K562 (cell line): ENCODE measurements around the gene CCDC106. TPM values are rescaled to one million over a fixed set of nuclear protein-coding genes. Genes with fewer than 3 reads are reported as not detected.

Experiments
- ATAC-seq: fragments of 200-7000 bp; cut with Tn5 transposase; 3 replicates; pipeline ENCODE4 v1.9.1; 2020; ENCODE audit warnings: moderate library complexity
- BruUV-seq: library from RNA; stranded (reverse); fragments of 400-500 nt; replicated peaks from 2 replicates; lab custom pipeline; 2021; lab: Mats Ljungman, UMichigan
- CTCF ChIA-PET: fragments of 300-600 bp; formaldehyde crosslinking; extraction: SDS; loops from one replicate; lab custom pipeline; 2021; ENCODE audit warnings: low intra/inter-chr PET ratio; lab: Yijun Ruan, JAX
- POLR2A ChIA-PET: fragments of 300-600, 350-650 bp; sonication (Branson Sonifier 250); formaldehyde crosslinking; extraction: SDS; loops from one replicate; lab custom pipeline; 2021; ENCODE audit warnings: antibody characterized with exemption, inconsistent platforms; lab: Yijun Ruan, JAX
- DNase-seq, 4 experiments: peaks; one replicate each; pipeline versions ENCODE4 v3.0.0 to v3.0.0-alpha.2; 2011 to 2018; ENCODE audit warnings: low spot score in 3 of 4, mixed read lengths in 3 of 4; ENCODE audit errors: extremely low read depth in 1 of 4
- FAIRE-seq: peaks from 2 replicates; lab custom pipeline; 2011; peaks lifted over from hg19 to GRCh38; lab: Jason Lieb, UNC
- H2AFZ ChIP-seq: 2 replicates; pipeline ENCODE4 v1.6.0; 2011; ENCODE audit warnings: low read depth, low read length, control low read depth, inconsistent platforms
- H3K27ac ChIP-seq: fragments of 200-600 bp; 3 replicates; pipeline ENCODE4 v1.8.0; 2011; ENCODE audit warnings: low read depth, mild to moderate bottlenecking, control low read depth, inconsistent platforms, low read length, moderate library complexity, mixed read lengths; ENCODE audit errors: extremely low read depth
- H3K27me3 ChIP-seq, 2 experiments: fragments of 300-600 bp in 1 of 2; 2 replicates in 1 of 2; 3 replicates in 1 of 2; pipeline versions ENCODE4 v1.6.0 to v1.8.0; 2011; ENCODE audit warnings: inconsistent platforms in 2 of 2, low read length in 2 of 2, mild to moderate bottlenecking in 1 of 2, mixed read lengths in 1 of 2, moderate library complexity in 1 of 2; ENCODE audit not compliant: control insufficient read depth in 2 of 2, insufficient read depth in 2 of 2
- H3K36me3 ChIP-seq: fragments of 300-600 bp; 3 replicates; pipeline ENCODE4 v1.8.0; 2011; ENCODE audit warnings: mild to moderate bottlenecking, low read length, inconsistent platforms; ENCODE audit not compliant: control insufficient read depth, insufficient read depth
- H3K4me1 ChIP-seq, 2 experiments: fragments of 200-600 bp in 1 of 2; replicated peaks in 1 of 2; 2 replicates in 1 of 2; 3 replicates in 1 of 2; pipeline versions ENCODE4 v1.5.1 to v1.8.0; 2011; ENCODE audit warnings: inconsistent platforms in 2 of 2, low read length in 2 of 2, mild to moderate bottlenecking in 1 of 2, mixed read lengths in 1 of 2, moderate library complexity in 1 of 2; ENCODE audit not compliant: control insufficient read depth in 2 of 2, insufficient read depth in 2 of 2
- H3K4me2 ChIP-seq: 2 replicates; pipeline ENCODE4 v1.6.1; 2011; ENCODE audit warnings: low read length, control low read depth, inconsistent platforms, mixed read lengths; ENCODE audit not compliant: insufficient read depth
- H3K4me3 ChIP-seq: fragments of 200-600 bp; sonication (generic), shearing (Covaris generic); 2 replicates; pipeline ENCODE4 v1.5.1; 2016; ENCODE audit warnings: control low read depth, inconsistent platforms
- H3K79me2 ChIP-seq: fragments of 200-600 bp; 3 replicates; pipeline ENCODE4 v1.8.0; 2011; ENCODE audit warnings: low read length, inconsistent platforms; ENCODE audit not compliant: control insufficient read depth, insufficient read depth
- H3K9ac ChIP-seq, 2 experiments: 2 replicates each; pipeline versions ENCODE4 v1.6.0 to v1.6.1; 2011; ENCODE audit warnings: low read depth in 2 of 2, low read length in 2 of 2, control low read depth in 1 of 2, inconsistent platforms in 1 of 2, mild to moderate bottlenecking in 1 of 2, mixed read lengths in 1 of 2; ENCODE audit not compliant: insufficient read depth in 1 of 2
- H3K9me1 ChIP-seq: one replicate; pipeline ENCODE4 v1.6.0; 2011; ENCODE audit warnings: inconsistent platforms, mild to moderate bottlenecking, low read length, moderate library complexity; ENCODE audit not compliant: control insufficient read depth, insufficient read depth
- H3K9me3 ChIP-seq: replicated peaks from 2 replicates; pipeline ENCODE4 v1.5.1; 2011; ENCODE audit warnings: low read depth, low read length, inconsistent platforms; ENCODE audit not compliant: control insufficient read depth, insufficient read depth
- H4K20me1 ChIP-seq: replicated peaks from 2 replicates; pipeline ENCODE4 v1.6.1; 2011; ENCODE audit warnings: low read length, inconsistent platforms, mixed read lengths; ENCODE audit not compliant: control insufficient read depth, insufficient read depth
- EHMT2 ChIP-seq: fragments of 450-650 bp; IDR thresholded peaks from 2 replicates; pipeline ENCODE4 v1.6.1; 2018; ENCODE audit warnings: antibody characterized with exemption
- FOS ChIP-seq: IDR thresholded peaks from 3 replicates; pipeline ENCODE4 v1.6.1; 2011; ENCODE audit not compliant: insufficient read length; ENCODE audit errors: extremely low read depth
- KLF16 ChIP-seq: IDR thresholded peaks from 2 replicates; pipeline ENCODE4 v1.6.1; 2016; ENCODE audit warnings: antibody characterized with exemption
- MAFK ChIP-seq: IDR thresholded peaks from 2 replicates; pipeline ENCODE4 v1.6.1; 2011; ENCODE audit warnings: low read length, improper control_type of control experiment
- OTX1 ChIP-seq: fragments of 450-650 bp; formaldehyde crosslinking; IDR thresholded peaks from 2 replicates; pipeline ENCODE4 v1.4.0; 2022; ENCODE audit warnings: mild to moderate bottlenecking
- SFPQ ChIP-seq: fragments of 200-400 bp; formaldehyde crosslinking; IDR thresholded peaks from 2 replicates; pipeline ENCODE4 v1.6.1; 2017; ENCODE audit warnings: mild to moderate bottlenecking, low read depth, low read length, moderate library complexity
- TRIM28 ChIP-seq: fragments of 450-650 bp; IDR thresholded peaks from 2 replicates; pipeline ENCODE4 v1.6.1; 2017
- UBTF ChIP-seq, 2 experiments: IDR thresholded peaks; 2 replicates each; pipeline ENCODE4 v1.6.1; 2012; ENCODE audit warnings: improper control_type of control experiment in 2 of 2, low read depth in 2 of 2, low read length in 2 of 2, borderline replicate concordance in 1 of 2
- ZMIZ1 ChIP-seq, 2 experiments: fragments of 150-350 bp in 1 of 2; IDR thresholded peaks; 2 replicates each; pipeline ENCODE4 v1.6.1; 2012 to 2016; ENCODE audit warnings: low read depth in 2 of 2, low read length in 2 of 2, mild to moderate bottlenecking in 1 of 2, moderate library complexity in 1 of 2
- ZNF212 ChIP-seq: fragments of 450-650 bp; formaldehyde crosslinking; IDR thresholded peaks from 2 replicates; pipeline ENCODE4 v1.4.0; 2020; ENCODE audit warnings: mild to moderate bottlenecking
- ZNF239 ChIP-seq: fragments of 250-450 bp; sonication (Bioruptor Pico); IDR thresholded peaks from 2 replicates; pipeline ENCODE4 v1.4.0; 2020; ENCODE audit warnings: mild to moderate bottlenecking
- ZNF655 ChIP-seq: fragments of 250-450 bp; sonication (Bioruptor Pico); IDR thresholded peaks from 2 replicates; pipeline ENCODE4 v1.5.0; 2021
- WGBS: fragments of 100-300 bp; shearing (Covaris generic); methylation state at CpG from one replicate; pipeline ENCODE4 v1.1.6; 2016; ENCODE audit warnings: low coverage, mixed read lengths; ENCODE audit not compliant: insufficient coverage; ENCODE audit errors: missing lambda C conversion rate; 5-methylcytosine and 5-hydroxymethylcytosine counted together
- in situ Hi-C: fragments of 300-500 bp; cut with MboI; formaldehyde crosslinking; loops from 4 replicates; pipeline ENCODE4 v1.15.0; 2018; ENCODE audit warnings: inconsistent platforms, mixed read lengths
- intact Hi-C: fragments of 100-400 bp; cut with micrococcal nuclease; formaldehyde crosslinking; loops from 2 replicates; pipeline ENCODE4 v1.14.2; 2022
- polyA plus RNA-seq, 8 experiments: library from polyadenylated mRNA; depleted of rRNA in 4 of 8; stranded (reverse) in 5 of 8; unstranded in 3 of 8; fragments of >200 nt; fragmentation: Nextera tagmentation in 2 of 8; fragmentation: Illumina TruSeq in 1 of 8; extraction: Ambion mirVana in 2 of 8; extraction: Trizol in 1 of 8; gene quantifications; 2 replicates each; pipeline versions ENCODE4 v1.2.1 to v1.2.3, GENCODE V29; 2011 to 2014; ENCODE audit warnings: inconsistent platforms in 1 of 8, missing spikeins in 1 of 8
- total RNA-seq, 7 experiments: library from RNA; depleted of rRNA in 6 of 7; stranded (reverse); fragments of >200 nt in 6 of 7; fragmentation: Illumina TruSeq in 2 of 7; extraction: Trizol in 2 of 7; gene quantifications; 2 replicates each; pipeline versions ENCODE4 v1.2.1 to v1.2.3, GENCODE V29; 2011 to 2021; ENCODE audit warnings: low replicate concordance in 1 of 7
- TF ChIP-seq, protein P1 (sequence below): sonication (generic); formaldehyde crosslinking; IDR thresholded peaks from 2 replicates; pipeline ENCODE4 v1.8.1; 2023; ENCODE audit warnings: mild to moderate bottlenecking, missing genetic modification reagents

CCDC106 gene
- total and polyA plus RNA-seq, 9 of the 15 experiments (the other 6 are each of a cell fraction or from before 2014, with no cell fraction given), result 0.10 to 27.5 (median 15.0) TPM; not detected in 1

GRCh38 chr19:55699221-55699620 lies 51.2 kb downstream of the CCDC106 start:
- CTCF ChIA-PET, result no interaction called here
- in situ Hi-C loops, result no loop called here
- ATAC-seq (no peak), FAIRE-seq (no peak), DNase-seq (no peak)
- H3K9ac ChIP-seq, result no peak overlapping the region
- no peak overlapping the region for H3K4me2 ChIP-seq
- H2AFZ ChIP-seq, result no peak overlapping the region
- no peaks in the 10 kb centered on the region for H3K79me2 ChIP-seq
- H3K27me3 ChIP-seq, result no peaks in the 10 kb centered on the region
- peaks cover 4% of the 10 kb centered on the region for H3K9me1 ChIP-seq
- H3K4me1 ChIP-seq, result peaks cover 10 to 31% of the 10 kb centered on the region in 2 experiments; a peak in 4 of 5 replicates
- peaks cover 55% of the 10 kb centered on the region; the same call in 2 of the 3 replicates for H3K36me3 ChIP-seq
- H4K20me1 ChIP-seq, result peaks cover 24% of the 10 kb centered on the region
- no peaks in the 10 kb centered on the region; the same call in 1 of the 2 replicates for H3K9me3 ChIP-seq
- WGBS, result 85% methylated on average over 11 of the region's 11 CpGs
- no peak overlapping the region for H3K4me3 ChIP-seq
- POLR2A ChIA-PET, result interaction anchor here (0.8 kb wide), 1 partner anchor 13 kb away, joined by 3 read pairs; no protein-coding TSS in a partner anchor
- H3K27ac ChIP-seq, result no peak overlapping the region
- intact Hi-C loops, result no loop called here
- no TSS peak for BruUV-seq
- no peak for TF ChIP-seq ZNF212 (CRISPR knock-in tag)
- TF ChIP-seq TRIM28, result no peak
- TF ChIP-seq FOS, result no peak
- no peak for TF ChIP-seq OTX1 (CRISPR knock-in tag)
- no peak for TF ChIP-seq ZNF655 (CRISPR knock-in tag)
- TF ChIP-seq UBTF (IDR thresholded peaks at IDR 0.05; ENCODE audit: borderline replicate concordance in 1 of 2, low read depth in 2 of 2, low read length in 2 of 2), result no peak
- TF ChIP-seq ZNF239 (CRISPR knock-in tag), result no peak
- TF ChIP-seq ZMIZ1 (IDR thresholded peaks at IDR 0.05; ENCODE audit: low read depth in 2 of 2, low read length in 2 of 2), result no peak
- no peak for TF ChIP-seq EHMT2
- TF ChIP-seq SFPQ, result no peak
- no peak for TF ChIP-seq KLF16
- TF ChIP-seq, protein P1, sequence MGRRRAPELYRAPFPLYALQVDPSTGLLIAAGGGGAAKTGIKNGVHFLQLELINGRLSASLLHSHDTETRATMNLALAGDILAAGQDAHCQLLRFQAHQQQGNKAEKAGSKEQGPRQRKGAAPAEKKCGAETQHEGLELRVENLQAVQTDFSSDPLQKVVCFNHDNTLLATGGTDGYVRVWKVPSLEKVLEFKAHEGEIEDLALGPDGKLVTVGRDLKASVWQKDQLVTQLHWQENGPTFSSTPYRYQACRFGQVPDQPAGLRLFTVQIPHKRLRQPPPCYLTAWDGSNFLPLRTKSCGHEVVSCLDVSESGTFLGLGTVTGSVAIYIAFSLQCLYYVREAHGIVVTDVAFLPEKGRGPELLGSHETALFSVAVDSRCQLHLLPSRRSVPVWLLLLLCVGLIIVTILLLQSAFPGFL (CRISPR knock-in tag), result no peak
- no peak for TF ChIP-seq MAFK
